Measurements from ENCODE around the gene LRRC14B.
"Not testable (repeated sequence)": the region's sequence is repeated elsewhere in the genome, so short reads cannot be mapped to it uniquely, and the experiment has no call there.

LRRC14B gene

DNA sequence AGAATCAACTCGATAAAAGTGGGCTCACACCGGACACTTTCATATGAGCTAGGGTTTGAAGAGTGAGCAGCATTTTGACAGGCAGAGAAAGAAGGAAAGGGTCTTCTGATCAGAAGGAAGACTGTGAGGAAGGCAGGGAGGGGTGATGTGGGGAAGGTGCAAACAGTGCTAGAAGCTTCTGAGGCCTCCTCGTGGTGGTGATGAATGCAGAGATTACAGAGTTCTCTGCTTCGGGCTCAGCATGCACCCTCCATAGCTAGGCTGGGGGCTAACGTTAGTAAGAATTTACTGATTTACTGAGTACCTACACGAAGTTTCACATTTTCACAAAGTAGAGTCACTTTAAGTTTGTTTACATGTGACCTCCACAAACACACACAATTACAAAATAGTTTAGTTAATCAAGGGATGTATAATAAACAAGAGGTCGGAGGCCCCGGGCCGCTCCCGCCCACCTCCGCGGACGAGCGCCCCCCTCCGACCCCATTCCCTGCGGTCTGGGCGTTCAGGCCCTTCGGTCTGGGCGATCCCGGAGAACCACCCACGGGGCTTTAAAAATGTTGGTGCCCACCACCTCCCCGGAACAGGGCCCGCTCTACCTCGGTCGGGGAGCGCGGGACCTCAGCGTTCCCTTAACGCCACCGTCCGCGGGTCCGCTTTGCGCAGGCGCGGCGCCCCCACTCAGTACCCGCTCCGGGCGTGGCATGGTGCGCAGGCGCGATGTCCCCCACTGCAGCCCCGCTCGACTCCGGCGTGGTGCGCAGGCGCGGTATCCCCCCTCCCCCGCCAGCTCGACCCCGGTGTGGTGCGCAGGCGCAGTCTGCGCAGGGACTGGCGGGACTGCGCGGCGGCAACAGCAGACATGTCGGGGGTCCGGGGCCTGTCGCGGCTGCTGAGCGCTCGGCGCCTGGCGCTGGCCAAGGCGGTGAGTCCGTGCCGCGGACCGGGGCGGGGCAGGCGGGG is 26.5 kb downstream of the LRRC14B start, which contains the start of the genes CCDC127 and SDHA:
CCDC127 (minus strand) TSS at position 660 of the 963 bp plus-strand sequence. CDS start 1,304 bp downstream, outside the sequence.
SDHA (plus strand) TSS at position 827 of the 963 bp plus-strand sequence; CDS start at position 863, 36 bp downstream.
- H3K27me3 ChIP-seq (ENCODE audit: control insufficient read depth, low read length); H3K9me3 ChIP-seq (ENCODE audit: control insufficient read depth, insufficient read depth, low read length); H3K9me2 ChIP-seq (replicated peaks; ENCODE audit: control insufficient read depth, low read length); H3F3A ChIP-seq (ENCODE audit: control insufficient read depth, insufficient read depth): not testable (repeated sequence)
- Histone ChIP-seq H3K27ac (ENCODE audit: low read depth, low read length) (peak within 1 kb of the TSS; percentile 65), H3K4me2 (ENCODE audit: low read length) (peak within 1 kb of the TSS; percentile 71), H3K36me3 (ENCODE audit: control insufficient read depth, low read length) (peaks cover 50% of the 10 kb centered on the region), H3K4me3 (ENCODE audit: low read length) (peak within 1 kb of the TSS; percentile 86), H4K20me1 (ENCODE audit: control insufficient read depth, insufficient read depth, low read depth, low read length) (peaks cover 22% of the 10 kb centered on the region), H3K4me1 (ENCODE audit: control insufficient read depth, low read length) (peaks cover 49% of the 10 kb centered on the region), H3K79me2 (ENCODE audit: control insufficient read depth, low read length) (peaks cover 88% of the 10 kb centered on the region)
- TF ChIP-seq, protein P1, sequence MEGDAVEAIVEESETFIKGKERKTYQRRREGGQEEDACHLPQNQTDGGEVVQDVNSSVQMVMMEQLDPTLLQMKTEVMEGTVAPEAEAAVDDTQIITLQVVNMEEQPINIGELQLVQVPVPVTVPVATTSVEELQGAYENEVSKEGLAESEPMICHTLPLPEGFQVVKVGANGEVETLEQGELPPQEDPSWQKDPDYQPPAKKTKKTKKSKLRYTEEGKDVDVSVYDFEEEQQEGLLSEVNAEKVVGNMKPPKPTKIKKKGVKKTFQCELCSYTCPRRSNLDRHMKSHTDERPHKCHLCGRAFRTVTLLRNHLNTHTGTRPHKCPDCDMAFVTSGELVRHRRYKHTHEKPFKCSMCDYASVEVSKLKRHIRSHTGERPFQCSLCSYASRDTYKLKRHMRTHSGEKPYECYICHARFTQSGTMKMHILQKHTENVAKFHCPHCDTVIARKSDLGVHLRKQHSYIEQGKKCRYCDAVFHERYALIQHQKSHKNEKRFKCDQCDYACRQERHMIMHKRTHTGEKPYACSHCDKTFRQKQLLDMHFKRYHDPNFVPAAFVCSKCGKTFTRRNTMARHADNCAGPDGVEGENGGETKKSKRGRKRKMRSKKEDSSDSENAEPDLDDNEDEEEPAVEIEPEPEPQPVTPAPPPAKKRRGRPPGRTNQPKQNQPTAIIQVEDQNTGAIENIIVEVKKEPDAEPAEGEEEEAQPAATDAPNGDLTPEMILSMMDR (IDR thresholded peaks at IDR 0.05; ENCODE audit: low read depth, low read length, poor library complexity, severe bottlenecking), result peak; percentile 72

DNA sequence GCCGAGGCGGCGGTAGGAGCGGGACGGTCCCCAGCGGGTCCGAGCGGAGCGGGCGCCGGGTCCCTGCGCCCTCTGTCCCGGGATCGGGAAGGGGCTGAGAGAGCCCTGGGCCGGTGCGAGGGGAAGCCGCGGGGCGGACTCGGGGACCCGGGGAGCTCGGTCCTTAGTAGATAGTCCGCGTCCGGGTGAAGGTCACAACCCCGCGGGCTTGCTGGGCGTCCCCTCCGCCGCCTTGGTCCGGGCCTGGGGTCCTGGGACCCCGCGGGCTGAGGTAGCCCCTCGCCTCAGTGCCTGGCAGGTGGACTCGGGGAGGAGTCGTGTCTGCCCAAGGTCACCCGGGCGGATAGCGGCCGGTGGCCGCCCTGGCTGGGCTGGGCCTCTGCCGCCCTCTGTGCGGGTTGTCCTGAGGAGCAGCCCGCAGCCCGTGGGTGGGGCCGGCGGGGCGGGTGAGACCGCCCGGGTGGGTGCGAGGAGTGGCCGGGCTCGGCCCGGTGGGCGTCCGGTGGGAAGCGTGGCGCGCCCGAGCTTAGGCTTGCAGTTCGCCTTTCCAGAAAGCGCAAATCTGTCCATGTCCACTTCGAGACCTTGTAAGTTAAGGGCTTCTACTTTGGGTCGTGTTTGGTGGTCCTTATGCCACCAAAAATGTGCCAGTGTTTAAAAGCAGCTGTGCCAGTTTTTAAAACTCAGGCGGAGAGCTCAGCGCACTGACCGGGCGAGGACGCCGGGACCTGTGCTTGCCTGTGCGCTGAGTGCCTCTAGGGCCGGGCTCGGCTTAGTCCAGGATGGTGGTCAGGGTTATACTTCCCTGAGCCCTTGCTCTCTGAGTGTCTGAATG is 27.4 kb downstream of the LRRC14B start:
- no peak for TF ChIP-seq EZH2phosphoT487 (IDR thresholded peaks at IDR 0.05; ENCODE audit: borderline replicate concordance, low read length)
- TF ChIP-seq, protein P1 (IDR thresholded peaks at IDR 0.05; ENCODE audit: low read depth, low read length, poor library complexity, severe bottlenecking), result no peak
- peak overlapping the region; percentile 86 for H3K4me3 ChIP-seq (ENCODE audit: low read length)
- no peaks in the 10 kb centered on the region for H3K9me2 ChIP-seq (replicated peaks; ENCODE audit: control insufficient read depth, low read length)
- peaks cover 22% of the 10 kb centered on the region for H4K20me1 ChIP-seq (ENCODE audit: control insufficient read depth, insufficient read depth, low read depth, low read length)
- peaks cover 92% of the 10 kb centered on the region for H3K79me2 ChIP-seq (ENCODE audit: control insufficient read depth, low read length)
- no peaks in the 10 kb centered on the region for H3K9me3 ChIP-seq (ENCODE audit: control insufficient read depth, insufficient read depth, low read length)
- H3K36me3 ChIP-seq (ENCODE audit: control insufficient read depth, low read length), result peaks cover 56% of the 10 kb centered on the region
- peak overlapping the region; percentile 65 for H3K27ac ChIP-seq (ENCODE audit: low read depth, low read length)
- H3F3A ChIP-seq (ENCODE audit: control insufficient read depth, insufficient read depth), result no peaks in the 10 kb centered on the region
- H3K4me2 ChIP-seq (ENCODE audit: low read length), result peak overlapping the region; percentile 71
- peaks cover 53% of the 10 kb centered on the region for H3K4me1 ChIP-seq (ENCODE audit: control insufficient read depth, low read length)
- no peaks in the 10 kb centered on the region for H3K27me3 ChIP-seq (ENCODE audit: control insufficient read depth, low read length)

DNA sequence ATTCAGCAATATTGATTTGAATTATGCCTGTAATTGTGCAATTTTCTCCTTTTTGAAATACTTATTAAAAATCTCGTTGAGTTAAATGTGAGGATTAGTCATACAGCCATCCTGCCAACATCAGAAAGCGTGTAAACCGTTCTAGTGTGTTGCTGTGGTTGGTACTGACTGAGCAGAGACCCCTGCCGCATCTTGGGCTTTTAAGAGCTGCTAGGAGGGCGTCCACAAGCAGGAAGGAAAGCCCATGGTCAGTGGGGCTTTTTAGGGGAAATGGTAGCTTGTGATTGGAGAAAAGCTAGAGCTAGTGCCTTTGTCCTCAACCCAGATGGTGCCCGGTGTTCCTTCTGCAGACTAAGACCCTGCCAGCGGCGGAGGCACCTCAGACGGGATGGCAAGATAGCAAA is 28.2 kb downstream of the LRRC14B start:
- Histone ChIP-seq H3F3A (ENCODE audit: control insufficient read depth, insufficient read depth) (no peaks in the 10 kb centered on the region), H3K4me3 (ENCODE audit: low read length) (peak overlapping the region; percentile 86), H3K9me2 (replicated peaks; ENCODE audit: control insufficient read depth, low read length) (no peaks in the 10 kb centered on the region), H3K9me3 (ENCODE audit: control insufficient read depth, insufficient read depth, low read length) (no peaks in the 10 kb centered on the region), H3K27me3 (ENCODE audit: control insufficient read depth, low read length) (no peaks in the 10 kb centered on the region), H3K27ac (ENCODE audit: low read depth, low read length) (no peak overlapping the region), H4K20me1 (ENCODE audit: control insufficient read depth, insufficient read depth, low read depth, low read length) (peaks cover 22% of the 10 kb centered on the region), H3K4me1 (ENCODE audit: control insufficient read depth, low read length) (peaks cover 46% of the 10 kb centered on the region), H3K4me2 (ENCODE audit: low read length) (peak overlapping the region; percentile 71), H3K36me3 (ENCODE audit: control insufficient read depth, low read length) (peaks cover 57% of the 10 kb centered on the region), H3K79me2 (ENCODE audit: control insufficient read depth, low read length) (peaks cover 92% of the 10 kb centered on the region)
- no peak for TF ChIP-seq EZH2phosphoT487 (IDR thresholded peaks at IDR 0.05; ENCODE audit: borderline replicate concordance, low read length)

All from DOHH2 (cell line).